K562 (cell line): Measurements from ENCODE around the gene CAAP1. TPM values are rescaled to one million over a fixed set of nuclear protein-coding genes. Genes with fewer than 3 reads are reported as not detected.

Source experiments
- ARID3A ChIP-seq: IDR thresholded peaks from 2 replicates; pipeline ENCODE4 v1.6.1; 2012; ENCODE audit warnings: low read depth, low read length, improper control_type of control experiment, borderline replicate concordance
- ARID4B ChIP-seq: sonication (generic); formaldehyde crosslinking; IDR thresholded peaks from 2 replicates; pipeline ENCODE4 v1.8.0; 2022; ENCODE audit warnings: mild to moderate bottlenecking, missing genetic modification reagents
- BRF2 ChIP-seq: IDR thresholded peaks from 3 replicates; pipeline ENCODE4 v1.6.1; 2011; ENCODE audit warnings: borderline replicate concordance, mild to moderate bottlenecking; ENCODE audit not compliant: insufficient read length, insufficient read depth
- CBX3 ChIP-seq, 2 experiments: IDR thresholded peaks; 1 replicate in 1 of 2; 2 replicates in 1 of 2; pipeline ENCODE4 v1.6.1; 2012; ENCODE audit warnings: inconsistent platforms in 2 of 2, low read length in 2 of 2, borderline replicate concordance in 1 of 2, control low read depth in 1 of 2
- CREBBP ChIP-seq: IDR thresholded peaks from one replicate; pipeline ENCODE4 v1.6.1; 2012; ENCODE audit warnings: low read depth, mild to moderate bottlenecking, control low read depth, inconsistent platforms, low read length
- DEAF1 ChIP-seq: fragments of 450-650 bp; formaldehyde crosslinking; IDR thresholded peaks from 2 replicates; pipeline ENCODE4 v1.4.0; 2020; ENCODE audit warnings: mild to moderate bottlenecking, moderate library complexity
- FOXA3 ChIP-seq, 2 experiments: fragments of 450-650 bp in 1 of 2; sonication (generic) in 1 of 2; formaldehyde crosslinking; IDR thresholded peaks in 1 of 2; conservative IDR thresholded peaks in 1 of 2; 2 replicates each; pipeline versions ENCODE4 v1.4.0 to v1.8.0; 2020 to 2022; ENCODE audit warnings: mild to moderate bottlenecking in 2 of 2, missing genetic modification reagents in 1 of 2
- HOMEZ ChIP-seq: fragments of 250-450 bp; sonication (Bioruptor Pico); IDR thresholded peaks from 2 replicates; pipeline ENCODE4 v1.4.0; 2020; ENCODE audit warnings: mild to moderate bottlenecking, moderate library complexity
- NEUROD1 ChIP-seq: fragments of 150-350 bp; IDR thresholded peaks from 2 replicates; pipeline ENCODE4 v1.6.1; 2014; ENCODE audit warnings: borderline replicate concordance, low read length, low read depth; ENCODE audit not compliant: partially characterized antibody
- OTX1 ChIP-seq: fragments of 450-650 bp; formaldehyde crosslinking; IDR thresholded peaks from 2 replicates; pipeline ENCODE4 v1.4.0; 2022; ENCODE audit warnings: mild to moderate bottlenecking
- PHB2 ChIP-seq: fragments of 450-650 bp; IDR thresholded peaks from 2 replicates; pipeline ENCODE4 v1.6.1; 2017; ENCODE audit warnings: low read depth
- ZNF263 ChIP-seq: sonication (generic); formaldehyde crosslinking; IDR thresholded peaks from 2 replicates; pipeline ENCODE4 v1.8.0; 2022; ENCODE audit warnings: mild to moderate bottlenecking, missing genetic modification reagents, borderline replicate concordance
- polyA plus RNA-seq, 8 experiments: library from polyadenylated mRNA; depleted of rRNA in 4 of 8; stranded (reverse) in 5 of 8; unstranded in 3 of 8; fragments of >200 nt; fragmentation: Nextera tagmentation in 2 of 8; fragmentation: Illumina TruSeq in 1 of 8; extraction: Ambion mirVana in 2 of 8; extraction: Trizol in 1 of 8; gene quantifications; 2 replicates each; pipeline versions ENCODE4 v1.2.1 to v1.2.3, GENCODE V29; 2011 to 2014; ENCODE audit warnings: inconsistent platforms in 1 of 8, missing spikeins in 1 of 8
- total RNA-seq, 7 experiments: library from RNA; depleted of rRNA in 6 of 7; stranded (reverse); fragments of >200 nt in 6 of 7; fragmentation: Illumina TruSeq in 2 of 7; extraction: Trizol in 2 of 7; gene quantifications; 2 replicates each; pipeline versions ENCODE4 v1.2.1 to v1.2.3, GENCODE V29; 2011 to 2021; ENCODE audit warnings: low replicate concordance in 1 of 7

The CAAP1 gene
- total and polyA plus RNA-seq, 9 of the 15 experiments (the other 6 are each of a cell fraction or from before 2014, with no cell fraction given) = 8.9 to 17.4 (median 15.3) TPM

- TF ChIP-seq ARID4B (CRISPR knock-in tag) (no peak), HOMEZ (CRISPR knock-in tag) (no peak), FOXA3 (CRISPR knock-in tag; conservative IDR thresholded peaks at IDR 0.05 in 1 of 2, IDR thresholded peaks at IDR 0.05 in 1 of 2) (no peak), CREBBP (no peak), BRF2 (no peak), OTX1 (CRISPR knock-in tag) (no peak), PHB2 (no peak), DEAF1 (no peak), ZNF263 (CRISPR knock-in tag) (no peak), ARID3A (no peak), CBX3 (IDR thresholded peaks at IDR 0.05; ENCODE audit: borderline replicate concordance in 1 of 2, low read length in 2 of 2) (no peak), NEUROD1 (no peak)
Measured at GRCh38 chr9:26813247-26813646, 79.4 kb downstream of the CAAP1 start (continued).
